Endodermal cell (in vitro differentiated cells): ENCODE data around the gene OXT. TPM values are rescaled to one million over a fixed set of nuclear protein-coding genes. Genes with fewer than 3 reads are reported as not detected.

ENCODE experiments used
- DNase-seq: peaks from one replicate; pipeline ENCODE4 v3.0.0-alpha.2; 2017
- H3K27ac ChIP-seq: 2 replicates; pipeline ENCODE4 v1.5.1; 2013; ENCODE audit warnings: mild to moderate bottlenecking, low read depth, low read length, moderate library complexity
- H3K27me3 ChIP-seq: 2 replicates; pipeline ENCODE4 v1.6.1; 2013; ENCODE audit warnings: mild to moderate bottlenecking, low read length, moderate library complexity; ENCODE audit not compliant: insufficient read depth, control insufficient read depth, poor library complexity, severe bottlenecking
- H3K36me3 ChIP-seq: 2 replicates; pipeline ENCODE4 v1.7.0; 2013; ENCODE audit warnings: mild to moderate bottlenecking, low read length, moderate library complexity; ENCODE audit not compliant: control insufficient read depth, insufficient read depth
- H3K4me1 ChIP-seq: one replicate; pipeline ENCODE4 v1.7.0; 2013; ENCODE audit warnings: low read length; ENCODE audit not compliant: control insufficient read depth, insufficient read depth
- H3K4me3 ChIP-seq: 2 replicates; pipeline ENCODE4 v1.5.1; 2013; ENCODE audit warnings: mild to moderate bottlenecking, low read length, moderate library complexity
- H3K9ac ChIP-seq: 2 replicates; pipeline ENCODE4 v1.6.1; 2013; ENCODE audit warnings: mild to moderate bottlenecking, low read length, moderate library complexity; ENCODE audit not compliant: poor library complexity, severe bottlenecking; ENCODE audit errors: extremely low read depth
- H3K9me3 ChIP-seq: 2 replicates; pipeline ENCODE4 v1.6.1; 2013; ENCODE audit warnings: mild to moderate bottlenecking, low read length, moderate library complexity; ENCODE audit not compliant: control insufficient read depth
- H3K27ac Mint-ChIP-seq: 2 replicates; pipeline ENCODE4 v1.8.0; 2020; ENCODE audit warnings: mixed read lengths
- H3K27me3 Mint-ChIP-seq: 2 replicates; pipeline ENCODE4 v1.8.0; 2021; ENCODE audit warnings: mild to moderate bottlenecking, mixed read lengths; ENCODE audit not compliant: insufficient read depth
- H3K36me3 Mint-ChIP-seq: 2 replicates; pipeline ENCODE4 v1.8.0; 2020; ENCODE audit warnings: low read depth, mixed read lengths
- H3K4me1 Mint-ChIP-seq: 2 replicates; pipeline ENCODE4 v1.8.0; 2020; ENCODE audit warnings: mixed read lengths
- H3K4me3 Mint-ChIP-seq: 2 replicates; pipeline ENCODE4 v1.8.0; 2020; ENCODE audit warnings: mild to moderate bottlenecking, moderate library complexity, mixed read lengths
- H3K9me3 Mint-ChIP-seq: 2 replicates; pipeline ENCODE4 v1.8.0; 2020; ENCODE audit warnings: mild to moderate bottlenecking, mixed read lengths
- WGBS, 2 experiments: methylation state at CpG; one replicate each; pipeline versions ENCODE4 v1.1.5 to v1.1.7; 2013; ENCODE audit warnings: missing lambda C conversion rate in 2 of 2, mixed read lengths in 1 of 2; ENCODE audit not compliant: insufficient coverage in 1 of 2, insufficient read length in 1 of 2; 5-methylcytosine and 5-hydroxymethylcytosine counted together
- total RNA-seq, 2 donors: library from RNA; stranded (reverse); fragmentation: NEBNext Ultra II Directional in 1 of 2; extraction: Animal tissue kit (Norgen Biotek cat#: 25700) in 1 of 2; gene quantifications; 2 replicates in 1 of 2; 3 replicates in 1 of 2; pipeline ENCODE4 v1.2.1, GENCODE V29; 2021
- TF ChIP-seq, protein P1 (sequence below): fragments of 200-600 bp; sonication (generic); conservative IDR thresholded peaks from 2 replicates; pipeline ENCODE4 v1.5.0; 2021; ENCODE audit warnings: antibody characterized with exemption, mild to moderate bottlenecking

OXT gene
- total RNA-seq, 2 donors from 2014 or later: not detected

DNA sequence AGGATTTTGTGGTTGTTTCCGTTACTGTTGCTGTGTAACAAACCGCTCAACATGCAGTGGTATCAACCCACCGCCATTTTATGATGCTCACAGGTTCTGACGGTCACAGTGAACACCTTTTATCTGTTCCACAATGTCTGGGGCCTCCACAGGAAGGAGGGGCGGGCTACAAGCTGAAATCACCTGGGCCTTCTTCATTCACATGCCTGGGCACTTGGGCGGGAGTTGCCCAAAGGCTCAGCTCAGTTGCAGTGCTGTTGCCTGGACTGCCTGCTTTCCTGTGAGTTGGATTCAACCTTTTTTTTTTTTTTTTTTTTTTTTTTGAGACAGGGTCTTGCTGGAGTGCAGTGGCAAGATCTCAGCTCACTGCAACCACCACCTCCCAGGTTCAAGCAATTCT is 29.8 kb downstream of the OXT start:
- H3K9me3 Mint-ChIP-seq: no peaks in the 10 kb centered on the region
- no peaks in the 10 kb centered on the region for H3K4me1 ChIP-seq
- WGBS, 2 experiments: 90 to 93% methylated on average over 6 of the region's 6 CpGs
- H3K27me3 ChIP-seq: no peaks in the 10 kb centered on the region
- no peaks in the 10 kb centered on the region for H3K9me3 ChIP-seq
- H3K4me3 ChIP-seq: no peak overlapping the region
- H3K4me3 Mint-ChIP-seq: no peak overlapping the region
- H3K36me3 Mint-ChIP-seq: no peaks in the 10 kb centered on the region
- TF ChIP-seq, protein P1, sequence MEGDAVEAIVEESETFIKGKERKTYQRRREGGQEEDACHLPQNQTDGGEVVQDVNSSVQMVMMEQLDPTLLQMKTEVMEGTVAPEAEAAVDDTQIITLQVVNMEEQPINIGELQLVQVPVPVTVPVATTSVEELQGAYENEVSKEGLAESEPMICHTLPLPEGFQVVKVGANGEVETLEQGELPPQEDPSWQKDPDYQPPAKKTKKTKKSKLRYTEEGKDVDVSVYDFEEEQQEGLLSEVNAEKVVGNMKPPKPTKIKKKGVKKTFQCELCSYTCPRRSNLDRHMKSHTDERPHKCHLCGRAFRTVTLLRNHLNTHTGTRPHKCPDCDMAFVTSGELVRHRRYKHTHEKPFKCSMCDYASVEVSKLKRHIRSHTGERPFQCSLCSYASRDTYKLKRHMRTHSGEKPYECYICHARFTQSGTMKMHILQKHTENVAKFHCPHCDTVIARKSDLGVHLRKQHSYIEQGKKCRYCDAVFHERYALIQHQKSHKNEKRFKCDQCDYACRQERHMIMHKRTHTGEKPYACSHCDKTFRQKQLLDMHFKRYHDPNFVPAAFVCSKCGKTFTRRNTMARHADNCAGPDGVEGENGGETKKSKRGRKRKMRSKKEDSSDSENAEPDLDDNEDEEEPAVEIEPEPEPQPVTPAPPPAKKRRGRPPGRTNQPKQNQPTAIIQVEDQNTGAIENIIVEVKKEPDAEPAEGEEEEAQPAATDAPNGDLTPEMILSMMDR: no peak
- H3K27ac Mint-ChIP-seq: no peak overlapping the region
- DNase-seq: no peak
- H3K27ac ChIP-seq: no peak overlapping the region
- H3K4me1 Mint-ChIP-seq: no peaks in the 10 kb centered on the region
- no peaks in the 10 kb centered on the region for H3K27me3 Mint-ChIP-seq
- no peak overlapping the region for H3K9ac ChIP-seq
- no peaks in the 10 kb centered on the region for H3K36me3 ChIP-seq

DNA sequence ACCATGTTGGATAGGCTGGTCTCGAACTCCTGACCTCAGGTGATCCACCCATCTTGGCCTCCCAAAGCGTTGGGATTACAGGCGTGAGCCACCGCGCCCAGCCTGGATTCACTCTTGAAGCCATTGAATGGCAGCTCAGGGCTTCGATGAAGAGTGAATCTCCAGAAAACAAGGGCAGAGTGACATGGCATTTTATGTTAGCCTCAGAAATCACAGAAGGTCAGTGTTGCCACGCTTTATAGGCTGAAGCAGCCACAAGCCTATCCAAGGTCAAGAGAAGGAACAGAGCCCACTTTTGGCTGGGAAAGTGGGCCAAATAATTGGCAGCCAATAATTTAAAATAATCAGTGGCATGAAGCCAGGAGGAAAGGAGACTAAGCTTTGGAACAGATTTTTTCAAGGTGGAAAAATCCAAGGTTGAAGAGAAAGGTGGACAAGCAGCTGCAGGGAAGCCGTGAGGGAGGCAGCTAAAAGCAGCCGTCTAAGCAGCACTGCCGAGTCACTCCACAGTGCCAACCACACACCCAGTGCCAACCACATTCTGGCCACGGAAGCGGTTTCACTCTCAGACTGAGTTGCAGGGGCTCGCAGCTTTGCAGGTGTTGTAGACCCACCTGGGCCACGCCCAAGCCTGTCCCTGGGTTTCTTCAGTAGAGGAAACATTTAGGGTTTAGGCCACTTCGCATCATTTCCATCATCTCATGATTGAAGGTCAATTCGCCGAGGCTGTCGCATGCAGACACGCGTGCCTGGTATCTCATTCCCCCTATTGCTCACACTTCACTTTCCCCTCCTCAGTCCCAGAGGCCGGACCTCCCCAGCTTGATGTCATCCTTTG is 30.5 kb downstream of the OXT start:
- no peak overlapping the region for H3K27ac Mint-ChIP-seq
- no peak for DNase-seq
- no peaks in the 10 kb centered on the region for H3K4me1 Mint-ChIP-seq
- no peaks in the 10 kb centered on the region for H3K27me3 ChIP-seq
- TF ChIP-seq, protein P1: no peak
- H3K36me3 ChIP-seq: no peaks in the 10 kb centered on the region
- no peaks in the 10 kb centered on the region for H3K9me3 Mint-ChIP-seq
- H3K9me3 ChIP-seq: no peaks in the 10 kb centered on the region
- WGBS, 2 experiments: 93 to 95% methylated on average over 17 to 21 of the region's 21 CpGs
- H3K4me3 Mint-ChIP-seq: no peak overlapping the region
- H3K27ac ChIP-seq: no peak overlapping the region
- no peaks in the 10 kb centered on the region for H3K4me1 ChIP-seq
- no peak overlapping the region for H3K9ac ChIP-seq
- no peaks in the 10 kb centered on the region for H3K27me3 Mint-ChIP-seq
- no peaks in the 10 kb centered on the region for H3K36me3 Mint-ChIP-seq
- no peak overlapping the region for H3K4me3 ChIP-seq

DNA sequence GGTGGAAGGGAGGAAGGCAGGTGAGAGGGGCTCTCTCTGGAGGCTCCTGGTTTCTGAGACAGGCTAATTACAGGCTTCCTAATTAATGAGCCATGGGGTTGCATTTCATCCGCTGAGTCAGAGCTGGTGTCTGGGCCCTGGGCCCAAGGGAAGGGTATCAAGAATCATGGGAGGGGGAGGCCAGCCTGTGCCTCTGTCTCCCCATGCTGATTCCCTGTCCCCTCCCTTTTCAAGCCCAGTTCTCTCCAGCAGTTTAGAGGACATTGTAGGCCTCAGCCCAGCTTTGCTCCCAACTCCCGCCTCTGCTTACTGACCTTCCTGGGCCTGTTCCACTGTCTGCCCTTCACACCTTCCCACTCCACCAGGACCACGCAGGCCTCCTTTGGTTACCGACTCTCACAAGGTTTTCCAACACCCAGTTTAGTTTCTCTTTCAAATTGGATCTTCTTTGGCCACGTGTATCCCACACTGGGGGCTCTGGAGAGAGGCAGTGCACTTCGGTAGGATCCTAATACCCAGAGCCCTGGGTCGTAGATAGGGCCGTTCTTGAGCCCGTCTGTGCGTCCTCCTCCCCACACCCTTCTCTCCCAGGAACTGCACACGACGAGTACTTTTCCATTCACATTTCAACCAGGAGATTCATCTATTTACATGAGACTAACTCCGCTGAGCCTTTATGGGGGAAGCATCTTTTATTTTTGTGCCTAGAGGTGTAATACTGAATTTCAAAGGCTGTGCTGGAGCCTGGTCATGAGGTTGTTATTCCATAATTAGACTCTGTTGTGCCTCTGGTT is 31.4 kb downstream of the OXT start:
- Histone ChIP-seq H3K4me1 (no peaks in the 10 kb centered on the region), H3K27me3 (no peaks in the 10 kb centered on the region), H3K9me3 (no peaks in the 10 kb centered on the region), H3K4me3 (no peak overlapping the region), H3K27ac (no peak overlapping the region), H3K36me3 (no peaks in the 10 kb centered on the region), H3K9ac (no peak overlapping the region)
- no peaks in the 10 kb centered on the region for H3K9me3 Mint-ChIP-seq
- H3K27me3 Mint-ChIP-seq: no peaks in the 10 kb centered on the region
- H3K27ac Mint-ChIP-seq: no peak overlapping the region
- no peaks in the 10 kb centered on the region for H3K4me1 Mint-ChIP-seq
- no peak for DNase-seq
- no peaks in the 10 kb centered on the region for H3K36me3 Mint-ChIP-seq
- TF ChIP-seq, protein P1: no peak
- no peak overlapping the region for H3K4me3 Mint-ChIP-seq
- WGBS, 2 experiments: 88 to 95% methylated on average over 7 to 13 of the region's 13 CpGs
